Measurements from ENCODE around the gene SOCS2.

The SOCS2 gene

GRCh38 chr12:93573552-93574223 lies 1.2 kb downstream of the SOCS2 start:
- H3K4me1 Mint-ChIP-seq (ENCODE audit: low read depth), result peaks cover 29% of the 10 kb centered on the region
- no peaks in the 10 kb centered on the region for H3K36me3 Mint-ChIP-seq
- no peak overlapping the region for H3K27ac Mint-ChIP-seq
- peak overlapping the region; percentile 77 for H3K4me3 Mint-ChIP-seq
- H3K27me3 Mint-ChIP-seq, result no peaks in the 10 kb centered on the region
- no peaks in the 10 kb centered on the region for H3K9me3 Mint-ChIP-seq (ENCODE audit: low read depth)

GRCh38 chr12:93577222-93577621 lies 4.7 kb downstream of the SOCS2 start:
- no peak overlapping the region for H3K4me3 Mint-ChIP-seq

GRCh38 chr12:93578221-93578620 lies 5.7 kb downstream of the SOCS2 start:
- Mint-ChIP-seq H3K36me3 (peaks cover 12% of the 10 kb centered on the region), H3K9me3 (ENCODE audit: low read depth) (no peaks in the 10 kb centered on the region), H3K4me1 (ENCODE audit: low read depth) (peaks cover 22% of the 10 kb centered on the region), H3K27me3 (no peaks in the 10 kb centered on the region), H3K4me3 (no peak overlapping the region), H3K27ac (no peak overlapping the region)

More at GRCh38 chr12:93577222-93577621, 4.7 kb downstream of the SOCS2 start:
- H3K4me1 Mint-ChIP-seq (ENCODE audit: low read depth), result peaks cover 30% of the 10 kb centered on the region
- no peaks in the 10 kb centered on the region for H3K27me3 Mint-ChIP-seq
- H3K36me3 Mint-ChIP-seq, result peaks cover 12% of the 10 kb centered on the region
- H3K9me3 Mint-ChIP-seq (ENCODE audit: low read depth), result no peaks in the 10 kb centered on the region
- no peak overlapping the region for H3K27ac Mint-ChIP-seq

- peaks cover 12% of the 10 kb centered on the region for H3K36me3 Mint-ChIP-seq
- H3K4me1 Mint-ChIP-seq (ENCODE audit: low read depth), result peaks cover 8% of the 10 kb centered on the region
- H3K27me3 Mint-ChIP-seq, result no peaks in the 10 kb centered on the region
- no peaks in the 10 kb centered on the region for H3K9me3 Mint-ChIP-seq (ENCODE audit: low read depth)
- H3K27ac Mint-ChIP-seq, result no peak overlapping the region
- H3K4me3 Mint-ChIP-seq, result no peak overlapping the region
These were observed 8.2 kb downstream of the SOCS2 start for GRCh38 chr12:93580682-93581081.

GRCh38 chr12:93581370-93581769 lies 8.9 kb downstream of the SOCS2 start:
- H3K27me3 Mint-ChIP-seq, result no peaks in the 10 kb centered on the region
- H3K9me3 Mint-ChIP-seq (ENCODE audit: low read depth), result no peaks in the 10 kb centered on the region
- no peak overlapping the region for H3K27ac Mint-ChIP-seq
- peaks cover 8% of the 10 kb centered on the region for H3K4me1 Mint-ChIP-seq (ENCODE audit: low read depth)
- peaks cover 12% of the 10 kb centered on the region for H3K36me3 Mint-ChIP-seq
- no peak overlapping the region for H3K4me3 Mint-ChIP-seq

GRCh38 chr12:93582351-93582750 lies 9.9 kb downstream of the SOCS2 start:
- peaks cover 3% of the 10 kb centered on the region for H3K4me1 Mint-ChIP-seq (ENCODE audit: low read depth)
- H3K27ac Mint-ChIP-seq, result no peak overlapping the region
- H3K4me3 Mint-ChIP-seq, result no peak overlapping the region
- H3K27me3 Mint-ChIP-seq, result no peaks in the 10 kb centered on the region
- no peaks in the 10 kb centered on the region for H3K9me3 Mint-ChIP-seq (ENCODE audit: low read depth)
- H3K36me3 Mint-ChIP-seq, result peaks cover 12% of the 10 kb centered on the region

- Mint-ChIP-seq H3K27ac (no peak overlapping the region), H3K4me1 (ENCODE audit: low read depth) (peaks cover 3% of the 10 kb centered on the region), H3K36me3 (peaks cover 12% of the 10 kb centered on the region), H3K27me3 (no peaks in the 10 kb centered on the region), H3K9me3 (ENCODE audit: low read depth) (no peaks in the 10 kb centered on the region), H3K4me3 (no peak overlapping the region)
These were observed 11.3 kb downstream of the SOCS2 start for GRCh38 chr12:93583627-93584392.

- H3K27me3 Mint-ChIP-seq, result peaks cover 11% of the 10 kb centered on the region
- no peaks in the 10 kb centered on the region for H3K9me3 Mint-ChIP-seq (ENCODE audit: low read depth)
- no peak overlapping the region for H3K4me3 Mint-ChIP-seq
- no peak overlapping the region for H3K27ac Mint-ChIP-seq
- peaks cover 15% of the 10 kb centered on the region for H3K36me3 Mint-ChIP-seq
- H3K4me1 Mint-ChIP-seq (ENCODE audit: low read depth), result peaks cover 4% of the 10 kb centered on the region
These were observed 12.8 kb downstream of the SOCS2 start for GRCh38 chr12:93585247-93585646.

GRCh38 chr12:93587611-93588010 lies 15.1 kb downstream of the SOCS2 start:
- H3K4me3 Mint-ChIP-seq, result no peak overlapping the region
- H3K36me3 Mint-ChIP-seq, result peaks cover 3% of the 10 kb centered on the region
- H3K27me3 Mint-ChIP-seq, result peaks cover 29% of the 10 kb centered on the region
- peaks cover 17% of the 10 kb centered on the region for H3K4me1 Mint-ChIP-seq (ENCODE audit: low read depth)
- no peak overlapping the region for H3K27ac Mint-ChIP-seq
- no peaks in the 10 kb centered on the region for H3K9me3 Mint-ChIP-seq (ENCODE audit: low read depth)

GRCh38 chr12:93589081-93589480 lies 16.6 kb downstream of the SOCS2 start:
- peaks cover 19% of the 10 kb centered on the region for H3K4me1 Mint-ChIP-seq (ENCODE audit: low read depth)
- no peak overlapping the region for H3K27ac Mint-ChIP-seq
- H3K4me3 Mint-ChIP-seq, result no peak overlapping the region
- peaks cover 37% of the 10 kb centered on the region for H3K27me3 Mint-ChIP-seq
- peaks cover 3% of the 10 kb centered on the region for H3K36me3 Mint-ChIP-seq
- no peaks in the 10 kb centered on the region for H3K9me3 Mint-ChIP-seq (ENCODE audit: low read depth)

- H3K27me3 Mint-ChIP-seq, result peaks cover 50% of the 10 kb centered on the region
- peaks cover 3% of the 10 kb centered on the region for H3K36me3 Mint-ChIP-seq
- H3K4me3 Mint-ChIP-seq, result peak overlapping the region; percentile 91
- H3K27ac Mint-ChIP-seq, result peak overlapping the region; percentile 47
- peaks cover 19% of the 10 kb centered on the region for H3K4me1 Mint-ChIP-seq (ENCODE audit: low read depth)
- no peaks in the 10 kb centered on the region for H3K9me3 Mint-ChIP-seq (ENCODE audit: low read depth)
These were observed 18.8 kb downstream of the SOCS2 start for GRCh38 chr12:93591137-93591868.

- Mint-ChIP-seq H3K36me3 (peaks cover 3% of the 10 kb centered on the region), H3K27me3 (peaks cover 52% of the 10 kb centered on the region), H3K4me3 (no peak overlapping the region), H3K27ac (no peak overlapping the region), H3K4me1 (ENCODE audit: low read depth) (peaks cover 19% of the 10 kb centered on the region), H3K9me3 (ENCODE audit: low read depth) (no peaks in the 10 kb centered on the region)
These were observed 20.3 kb downstream of the SOCS2 start for GRCh38 chr12:93592641-93593406.

GRCh38 chr12:93593843-93594242 lies 21.4 kb downstream of the SOCS2 start:
- Mint-ChIP-seq H3K27me3 (peaks cover 58% of the 10 kb centered on the region), H3K27ac (no peak overlapping the region), H3K4me3 (no peak overlapping the region)

GRCh38 chr12:93594766-93595311 lies 22.4 kb downstream of the SOCS2 start:
- no peak overlapping the region for H3K4me3 Mint-ChIP-seq
- peaks cover 17% of the 10 kb centered on the region for H3K4me1 Mint-ChIP-seq (ENCODE audit: low read depth)
- H3K9me3 Mint-ChIP-seq (ENCODE audit: low read depth), result no peaks in the 10 kb centered on the region
- peaks cover 51% of the 10 kb centered on the region for H3K27me3 Mint-ChIP-seq
- no peak overlapping the region for H3K27ac Mint-ChIP-seq
- peaks cover 2% of the 10 kb centered on the region for H3K36me3 Mint-ChIP-seq

More at GRCh38 chr12:93593843-93594242, 21.4 kb downstream of the SOCS2 start:
- Mint-ChIP-seq H3K4me1 (ENCODE audit: low read depth) (peaks cover 19% of the 10 kb centered on the region), H3K36me3 (peaks cover 5% of the 10 kb centered on the region), H3K9me3 (ENCODE audit: low read depth) (no peaks in the 10 kb centered on the region)
